Measurements from ENCODE around the gene ACVR2A.

ACVR2A gene

DNA sequence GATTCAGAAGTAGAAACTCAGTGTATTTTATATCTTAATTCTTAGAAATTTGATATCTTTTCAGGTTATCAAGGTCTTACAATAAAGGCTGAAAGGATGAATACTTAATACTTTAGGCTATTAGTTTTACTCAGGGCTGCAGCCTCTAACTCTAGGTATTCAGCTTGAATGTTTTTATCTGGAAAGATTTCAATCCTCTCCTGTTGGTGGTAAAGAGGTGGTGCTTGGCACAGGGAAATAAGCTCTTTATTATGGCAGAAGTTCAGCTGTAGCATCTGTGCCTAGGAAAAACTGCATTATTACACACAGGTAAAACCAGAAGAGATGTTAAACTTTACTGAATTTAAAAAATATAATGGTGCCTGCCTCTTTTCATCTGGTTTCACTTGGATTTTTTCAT is 11.1 kb downstream of the ACVR2A start:
- no peak for DNase-seq

DNA sequence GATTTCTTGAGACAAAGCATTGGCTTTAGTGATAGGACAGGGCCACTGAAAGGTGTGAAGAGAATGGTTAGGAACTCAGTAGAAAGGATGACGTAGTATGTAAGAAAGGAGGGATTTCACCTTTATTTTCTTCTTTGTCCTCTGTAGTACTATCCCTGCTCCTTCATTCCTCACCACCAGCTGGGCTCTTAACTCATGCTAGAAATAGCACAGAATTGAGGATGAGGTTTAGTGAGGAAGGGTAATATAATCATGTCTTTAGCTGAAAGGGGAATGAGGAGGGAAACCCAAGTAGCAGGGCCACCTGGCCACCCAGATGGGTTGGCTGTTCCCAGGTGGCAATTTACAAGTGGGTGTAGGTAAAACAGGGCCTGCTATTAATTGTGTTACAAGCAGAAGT is 15.2 kb downstream of the ACVR2A start:
- DNase-seq: no peak

DNA sequence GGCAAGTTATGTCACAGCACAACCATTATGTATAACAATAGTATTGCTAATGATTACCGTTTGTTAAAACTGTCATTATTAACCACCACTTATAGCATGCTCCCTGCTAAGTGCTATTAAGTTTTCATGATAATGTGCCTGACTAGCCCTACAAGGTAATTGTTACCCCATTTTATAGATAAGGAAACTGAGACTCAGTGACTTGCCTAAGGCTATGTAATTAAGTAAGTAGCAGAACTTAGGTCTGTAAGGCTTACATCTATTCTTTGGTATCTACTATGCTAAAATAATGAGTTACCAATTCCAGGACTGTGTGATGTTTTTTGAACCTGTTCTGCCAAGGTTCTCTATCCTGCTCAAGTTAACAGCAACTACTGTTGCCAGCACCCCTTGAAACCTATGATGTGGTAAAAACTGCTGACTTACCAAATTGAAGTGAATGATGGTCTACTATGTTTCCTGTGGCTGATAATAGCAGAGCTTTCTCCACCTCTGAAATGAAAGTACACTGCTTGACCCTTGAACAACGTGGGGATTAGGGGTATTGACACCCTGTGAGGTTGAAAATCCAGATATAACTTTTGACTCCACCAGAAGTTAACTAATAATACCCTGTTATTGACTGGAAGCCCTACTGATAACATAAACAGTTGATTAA is 18.2 kb downstream of the ACVR2A start:
- no peak for DNase-seq

DNA sequence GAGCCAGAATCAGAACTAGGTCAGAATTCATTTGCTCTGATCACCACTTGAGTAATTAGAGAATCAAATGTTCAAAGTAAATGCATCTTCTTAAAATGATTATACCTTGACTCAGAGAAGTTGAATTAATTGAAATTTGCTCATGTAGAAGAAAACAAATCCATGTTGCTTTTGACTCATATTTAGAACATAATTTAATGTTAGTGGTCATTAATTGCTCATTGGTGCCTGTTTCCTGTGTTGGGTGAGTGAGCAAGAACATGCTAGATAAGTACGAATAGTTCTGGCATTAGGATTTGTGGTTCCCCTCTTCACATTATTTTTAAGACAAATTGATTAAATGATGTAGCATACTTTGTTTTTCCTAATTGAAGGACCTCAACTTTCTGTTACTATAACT is 19.0 kb downstream of the ACVR2A start:
- DNase-seq: no peak

DNA sequence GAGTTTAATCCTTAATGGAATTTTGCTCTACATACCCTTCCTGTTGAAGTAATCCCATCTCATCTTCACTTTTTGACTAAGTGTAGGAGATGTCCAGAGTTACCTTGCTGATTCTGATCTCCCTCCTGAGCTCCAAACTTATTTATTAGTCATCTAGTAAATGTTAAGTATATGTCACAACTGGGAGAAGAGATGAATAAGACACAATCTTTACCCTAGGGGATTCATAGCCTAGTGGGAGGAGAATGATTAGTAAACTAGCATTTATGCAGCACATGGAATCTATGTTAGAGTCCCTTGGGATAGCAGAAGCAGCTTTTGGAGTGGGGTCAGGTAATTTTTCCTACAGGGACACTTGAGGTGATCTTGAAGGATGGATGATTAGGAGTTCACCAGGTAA is 20.7 kb downstream of the ACVR2A start:
- no peak for DNase-seq

DNA sequence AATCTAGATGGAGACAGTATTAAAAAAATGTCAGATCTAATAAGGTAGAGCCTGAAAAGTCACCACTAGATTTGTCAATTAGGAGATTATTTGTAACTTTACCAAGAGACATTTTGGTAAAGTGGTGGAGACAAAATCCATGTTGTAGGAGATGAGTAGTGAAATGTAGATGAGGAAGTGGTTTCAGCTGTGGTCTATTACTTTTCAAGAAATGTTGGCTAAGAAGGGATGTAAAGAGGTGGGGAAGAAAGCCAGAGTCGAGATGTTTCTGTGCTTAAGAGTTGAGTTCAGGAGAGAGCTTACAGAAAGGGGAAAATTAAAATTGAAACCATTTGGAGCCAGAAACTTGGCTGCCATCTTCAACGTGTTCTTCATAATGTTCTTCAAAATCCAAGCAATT is 22.2 kb downstream of the ACVR2A start:
- no peak for DNase-seq

DNA sequence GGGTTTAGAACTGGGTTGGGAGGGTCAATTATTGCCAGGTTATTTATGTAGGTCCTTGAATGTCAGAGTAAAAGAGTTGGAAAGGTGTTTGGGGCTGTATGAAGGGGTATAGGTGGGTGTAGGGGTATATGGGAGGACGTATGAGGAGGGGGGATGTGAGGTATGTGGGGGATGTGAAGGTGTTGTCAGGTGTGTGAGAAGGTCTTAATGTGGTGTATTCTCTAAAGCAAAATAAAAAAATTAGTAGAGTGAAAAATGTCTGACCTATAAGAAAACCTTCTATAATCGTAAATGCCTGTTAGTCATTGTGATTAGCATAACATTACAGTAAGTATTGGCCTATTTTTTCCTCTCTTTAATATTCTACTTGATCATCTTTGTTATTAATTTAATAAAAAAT is 25.1 kb downstream of the ACVR2A start:
- no peak for DNase-seq

DNA sequence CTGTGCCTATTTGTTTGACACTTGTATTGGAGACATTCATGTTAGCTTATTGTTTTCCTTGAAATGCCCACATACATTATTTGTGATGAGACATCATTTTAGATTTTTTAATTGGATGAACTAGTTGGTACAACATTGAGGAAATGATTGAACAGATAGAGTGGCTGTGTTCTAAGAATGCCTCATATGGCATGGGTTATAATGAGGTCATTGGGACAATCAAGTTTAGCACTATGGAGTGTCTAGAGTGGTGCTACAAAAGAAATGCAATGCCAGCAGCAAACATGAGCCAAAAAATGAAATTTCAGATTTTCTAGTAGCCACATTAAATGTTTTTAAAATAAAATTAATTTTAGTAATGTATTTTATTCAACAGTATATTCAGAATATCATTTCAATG is 28.1 kb downstream of the ACVR2A start:
- no peak for DNase-seq

DNA sequence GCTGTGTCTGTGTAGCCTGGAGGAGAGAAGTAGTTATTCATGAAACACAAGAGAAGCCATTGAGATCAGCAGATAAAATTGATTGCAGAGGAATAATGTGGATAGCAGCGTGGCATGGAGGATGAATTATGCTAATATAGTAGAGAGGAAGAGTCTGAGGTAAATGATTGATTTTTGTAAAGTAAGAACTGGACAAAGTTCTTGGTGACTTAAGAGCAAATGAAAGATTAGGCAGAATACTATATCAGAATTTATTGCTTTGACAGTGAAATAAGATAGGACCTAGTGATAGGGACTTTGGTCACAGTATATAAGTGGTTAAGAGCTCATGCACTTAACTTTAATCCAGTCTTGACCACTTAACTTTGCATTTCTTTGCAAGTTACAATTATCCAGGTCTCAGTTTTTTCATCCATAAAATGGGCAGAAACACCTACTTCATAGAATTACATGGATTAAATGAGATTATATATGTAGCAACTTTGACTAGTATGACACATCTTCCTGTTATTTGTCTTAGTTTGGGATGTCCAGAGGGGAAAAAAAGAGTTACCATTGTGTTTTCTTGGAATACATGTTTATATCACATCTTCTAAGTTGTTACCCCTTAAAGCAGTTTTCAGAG is 29.1 kb downstream of the ACVR2A start:
- DNase-seq: no peak

DNA sequence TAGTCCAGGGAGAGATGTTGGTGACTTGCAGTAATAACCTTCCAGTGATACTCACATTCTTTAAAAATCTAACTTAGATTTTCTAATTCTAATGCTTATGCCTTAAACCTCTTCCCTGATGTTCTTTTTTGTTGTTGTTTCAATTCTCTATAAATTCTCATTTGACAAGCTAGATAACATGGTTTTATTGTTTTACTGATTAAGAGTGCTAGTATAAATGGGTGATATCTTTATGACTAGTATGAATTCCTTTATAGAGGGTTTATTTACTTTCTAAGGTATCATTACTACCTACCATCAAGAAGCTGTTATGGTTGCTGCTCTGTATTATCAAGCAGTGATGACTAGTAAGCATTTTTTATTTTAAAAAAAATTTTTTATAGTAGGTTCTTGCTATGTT is 35.0 kb downstream of the ACVR2A start:
- DNase-seq: no peak

DNA sequence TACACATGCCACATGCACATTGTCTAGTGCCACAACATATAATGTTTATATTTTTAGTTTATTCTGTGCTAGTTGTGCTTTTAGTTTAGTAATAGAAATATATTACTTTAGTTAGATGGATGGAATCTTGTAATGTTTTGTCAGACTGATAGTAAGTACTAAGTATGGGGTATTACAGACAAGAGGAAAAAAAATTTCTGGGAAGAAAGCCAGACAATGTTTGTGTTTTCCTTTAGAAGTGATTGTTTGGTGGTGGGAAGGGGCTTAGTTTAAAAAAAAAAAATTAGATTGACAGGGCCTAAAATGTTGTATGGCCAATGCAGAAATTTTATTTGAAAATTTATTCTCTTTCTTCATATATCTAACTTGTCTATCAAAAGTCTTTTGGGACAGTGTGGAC is 37.8 kb downstream of the ACVR2A start:
- DNase-seq: no peak

DNA sequence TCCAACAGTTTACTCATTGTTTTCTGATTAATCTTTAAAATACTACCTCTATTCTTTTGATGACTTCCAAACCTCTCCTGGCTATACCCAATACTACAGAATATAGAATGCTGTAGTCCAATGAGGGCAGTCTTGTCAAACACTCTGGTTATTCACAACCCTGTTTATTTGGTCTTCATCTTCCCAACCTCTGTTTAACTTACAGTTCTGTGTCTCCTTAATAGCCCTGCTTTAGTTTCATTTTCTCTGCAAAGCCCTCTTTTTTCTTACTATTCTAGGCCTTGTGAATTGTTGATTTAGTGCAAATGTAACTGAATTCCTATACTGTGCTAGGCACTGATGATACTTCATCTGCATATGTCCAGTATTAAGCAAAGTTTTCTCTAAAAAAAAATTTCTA is 40.0 kb downstream of the ACVR2A start:
- DNase-seq: no peak

DNA sequence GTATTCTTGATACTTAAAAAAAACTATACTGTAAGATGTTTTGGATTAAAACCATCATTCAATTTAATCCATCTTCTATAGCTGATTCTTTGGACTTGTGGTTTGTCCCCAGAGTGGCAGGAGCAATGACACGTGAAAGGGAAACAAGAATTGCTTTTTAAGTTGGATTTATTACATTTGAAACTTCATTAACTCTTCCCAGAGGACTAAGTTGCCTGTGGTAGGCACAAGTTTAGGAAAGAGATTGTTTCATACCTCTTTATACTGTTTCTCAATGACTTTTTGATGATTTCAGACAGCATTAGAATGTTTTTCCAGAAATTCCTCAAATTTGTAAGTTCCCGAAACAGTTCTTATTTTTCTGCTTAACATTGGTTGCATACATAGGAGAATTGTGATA is 41.3 kb downstream of the ACVR2A start:
- DNase-seq: no peak

DNA sequence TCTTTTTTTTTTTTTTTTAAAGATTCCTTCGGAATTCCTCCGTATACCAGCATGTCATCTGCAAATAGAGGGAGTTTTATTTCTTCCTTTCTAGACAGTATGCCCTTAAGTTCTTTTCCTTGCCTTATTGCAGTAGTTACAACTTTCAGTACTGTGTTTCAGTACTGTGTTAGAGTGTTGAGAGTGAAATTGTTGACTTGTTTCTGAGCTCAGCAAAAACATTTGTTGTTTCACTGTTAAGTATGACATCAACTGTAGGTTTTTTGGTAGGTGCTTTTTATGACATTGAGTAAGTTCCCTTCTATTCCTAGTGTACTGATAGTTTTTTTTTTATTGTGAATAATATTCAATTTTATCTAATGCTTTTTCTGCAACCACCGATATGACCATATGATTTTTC is 43.9 kb downstream of the ACVR2A start:
- no peak for DNase-seq

DNA sequence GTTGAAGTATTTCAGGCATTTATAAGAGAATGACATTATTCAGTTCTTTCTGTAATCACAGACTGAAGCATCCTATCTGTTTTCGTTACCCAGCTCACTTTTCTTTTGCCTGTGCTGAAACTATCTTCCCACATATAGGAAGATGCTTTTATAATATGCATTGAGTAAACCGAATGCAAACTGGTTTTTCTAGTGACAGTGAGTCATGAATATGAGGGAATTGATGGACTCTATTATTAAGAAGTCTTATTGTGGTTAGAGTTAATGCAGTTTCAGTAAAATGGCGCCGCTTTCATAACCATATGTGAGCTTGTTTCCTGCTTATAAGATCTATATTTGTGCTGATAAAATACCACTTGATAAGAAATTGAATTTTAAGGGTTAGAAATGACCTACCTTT is 59.2 kb downstream of the ACVR2A start:
- DNase-seq: no peak

DNA sequence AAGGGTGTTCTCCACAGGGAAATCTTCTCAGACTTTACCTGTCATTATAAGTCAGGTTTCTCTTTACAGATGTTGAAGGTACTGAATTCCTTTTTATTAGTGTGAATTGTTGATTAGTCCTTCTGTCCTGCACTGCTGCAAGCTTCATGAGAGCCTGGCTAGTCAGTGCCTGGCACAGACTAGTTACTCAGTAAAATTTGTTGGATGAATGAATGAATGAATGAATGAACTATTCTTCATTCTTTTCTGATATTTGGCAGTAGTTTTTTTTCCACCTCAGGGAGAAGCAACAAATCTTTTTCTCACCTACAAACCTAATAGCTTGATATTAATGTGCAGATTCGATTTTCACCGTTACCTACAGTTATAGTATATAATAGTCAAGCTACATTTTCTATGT is 64.3 kb downstream of the ACVR2A start:
- DNase-seq: no peak

DNA sequence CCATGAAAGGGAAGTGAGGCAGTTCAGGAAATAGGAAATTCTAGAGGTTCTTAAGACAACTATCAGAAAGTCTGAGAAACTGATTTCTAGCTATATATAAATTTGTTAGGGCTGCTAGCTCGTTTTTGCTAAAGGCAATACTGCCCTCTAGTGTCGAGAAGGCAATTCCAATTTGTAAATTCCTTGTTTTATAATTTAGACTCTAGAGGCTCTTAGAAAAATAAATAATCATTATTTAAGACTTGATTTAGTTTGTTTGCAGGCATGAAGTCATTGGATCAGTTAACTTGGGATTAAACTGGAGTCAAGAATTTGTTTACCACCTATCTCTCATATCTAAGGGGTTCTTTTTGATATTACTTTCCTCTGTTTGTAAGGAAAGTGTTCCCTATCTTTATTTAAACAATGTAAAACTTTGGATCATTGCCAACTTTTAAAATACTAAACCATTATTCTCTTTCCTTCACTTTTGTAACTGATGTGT is 66.2 kb downstream of the ACVR2A start:
- no peak for DNase-seq

DNA sequence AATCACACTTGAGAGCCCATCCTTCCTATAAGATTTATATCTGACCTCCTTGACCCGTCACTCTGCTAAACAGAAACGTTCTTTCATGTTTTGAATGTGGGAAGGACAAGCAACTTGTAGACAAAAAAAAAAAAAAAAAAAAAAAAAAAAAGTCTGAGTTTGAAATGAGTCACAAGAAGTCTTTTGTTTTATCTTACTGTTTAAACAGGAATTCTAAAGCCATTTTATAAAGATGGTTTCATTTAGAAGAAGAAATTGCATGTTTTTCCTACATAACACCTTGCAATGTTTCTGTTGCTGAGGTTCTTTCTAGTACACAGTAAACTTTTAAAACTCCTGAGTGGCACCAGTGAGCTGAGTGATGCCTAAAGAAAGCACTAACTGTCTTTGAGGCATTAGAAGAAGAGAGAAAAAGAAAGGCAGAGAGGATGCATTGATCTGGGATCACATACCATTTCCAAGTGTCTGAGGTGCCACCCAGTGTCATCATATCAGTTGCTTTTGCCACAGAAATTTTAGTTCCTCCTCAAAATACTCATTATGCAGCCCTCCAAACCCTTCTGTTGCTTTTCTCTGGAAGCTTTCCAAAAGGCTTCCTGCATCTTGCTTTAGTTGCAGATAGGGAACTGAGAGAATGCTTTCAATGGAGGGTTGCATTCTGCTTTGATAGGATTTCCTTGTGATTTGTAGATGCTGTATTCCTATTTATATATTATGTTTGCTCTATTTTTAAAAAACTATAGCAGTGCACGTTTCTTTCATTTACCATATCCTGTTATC is 69.1 kb downstream of the ACVR2A start:
- DNase-seq: no peak

DNA sequence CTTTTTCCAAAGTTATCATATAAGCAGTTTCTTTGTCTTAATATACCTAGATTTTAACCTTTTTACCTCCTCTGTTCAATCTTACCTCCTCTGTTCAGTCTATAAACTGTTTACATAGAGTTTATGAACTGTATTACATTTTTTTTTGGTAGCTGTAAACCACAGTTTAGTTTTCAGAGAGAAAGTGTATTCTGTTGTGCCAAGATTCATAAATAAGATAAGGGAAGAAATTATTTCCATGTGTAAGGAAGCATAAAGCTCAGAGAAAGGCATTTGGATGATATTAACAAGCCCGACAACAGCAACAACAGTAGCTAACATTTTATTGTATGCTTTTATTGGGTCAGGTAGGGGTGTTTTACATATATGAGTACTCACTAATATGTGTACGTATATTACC is 71.2 kb downstream of the ACVR2A start:
- DNase-seq: no peak

DNA sequence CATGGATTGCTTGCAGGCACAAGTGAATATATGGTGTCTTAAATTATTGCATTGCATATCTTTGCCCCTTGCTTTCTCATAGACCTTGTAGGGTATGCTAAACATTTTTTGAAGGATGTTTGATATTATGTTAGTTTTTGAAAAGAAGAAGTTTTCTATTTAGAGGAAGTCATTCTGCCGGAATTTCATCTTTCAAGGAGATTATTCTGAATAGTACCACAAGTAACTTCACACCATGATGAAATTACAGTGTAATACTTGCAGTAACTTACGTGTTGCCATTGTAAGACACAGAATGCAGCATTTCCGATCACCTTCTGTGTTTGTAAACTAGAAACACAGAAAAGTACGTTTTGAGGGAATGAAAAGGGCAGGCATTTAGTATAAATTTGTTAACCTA is 71.9 kb downstream of the ACVR2A start:
- DNase-seq: no peak

DNA sequence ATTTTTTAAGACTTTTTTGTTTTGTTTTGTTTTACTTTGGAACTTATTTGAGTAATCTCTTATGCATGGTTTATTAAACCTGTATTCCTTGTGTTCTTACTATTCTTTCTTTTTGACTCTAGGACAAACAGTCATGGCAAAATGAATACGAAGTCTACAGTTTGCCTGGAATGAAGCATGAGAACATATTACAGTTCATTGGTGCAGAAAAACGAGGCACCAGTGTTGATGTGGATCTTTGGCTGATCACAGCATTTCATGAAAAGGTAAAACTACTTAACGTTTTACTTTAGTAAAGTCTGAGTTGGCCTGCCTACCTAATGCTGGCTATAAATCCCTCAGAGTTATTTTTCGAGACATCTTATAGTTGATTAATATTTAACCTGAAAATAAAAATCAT is 72.3 kb downstream of the ACVR2A start:
- no peak for DNase-seq

DNA sequence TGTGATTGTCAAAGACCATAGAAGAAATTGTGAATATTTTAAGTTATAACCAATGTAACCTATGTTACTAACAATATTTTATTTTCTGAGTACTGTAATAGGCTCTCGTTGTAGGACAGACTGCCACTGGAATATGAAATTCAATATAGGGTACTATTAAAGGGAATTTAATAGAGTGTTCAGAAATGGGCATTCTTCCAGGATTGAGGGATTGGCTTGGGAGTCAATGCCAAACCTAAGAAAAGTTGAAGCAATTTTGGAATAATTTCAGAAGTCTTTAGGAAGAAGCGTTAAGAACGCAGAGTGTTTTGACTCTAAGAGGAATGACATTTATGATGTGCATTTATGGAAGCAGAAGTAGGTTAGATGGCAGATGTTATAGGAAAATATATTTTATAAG is 79.0 kb downstream of the ACVR2A start:
- no peak for DNase-seq

DNA sequence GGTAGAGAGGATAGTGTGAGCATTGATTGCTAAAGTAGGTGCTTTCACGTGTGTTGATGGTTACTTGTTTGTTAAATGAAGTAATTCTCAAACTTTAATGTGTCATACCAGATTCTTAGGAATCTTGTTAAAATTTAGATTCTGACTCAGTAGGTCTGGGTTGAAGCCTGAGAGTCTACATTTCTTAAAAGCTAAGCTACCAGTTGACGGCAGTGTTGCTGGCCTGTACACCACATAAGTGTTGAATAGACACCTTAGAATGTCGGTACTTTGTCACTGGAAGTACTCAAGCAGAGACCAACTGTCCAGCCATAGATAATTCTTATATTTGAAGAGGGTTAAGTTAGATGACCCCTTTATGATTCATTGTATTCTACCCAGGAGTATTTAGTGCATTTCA is 79.8 kb downstream of the ACVR2A start:
- no peak for DNase-seq

DNA sequence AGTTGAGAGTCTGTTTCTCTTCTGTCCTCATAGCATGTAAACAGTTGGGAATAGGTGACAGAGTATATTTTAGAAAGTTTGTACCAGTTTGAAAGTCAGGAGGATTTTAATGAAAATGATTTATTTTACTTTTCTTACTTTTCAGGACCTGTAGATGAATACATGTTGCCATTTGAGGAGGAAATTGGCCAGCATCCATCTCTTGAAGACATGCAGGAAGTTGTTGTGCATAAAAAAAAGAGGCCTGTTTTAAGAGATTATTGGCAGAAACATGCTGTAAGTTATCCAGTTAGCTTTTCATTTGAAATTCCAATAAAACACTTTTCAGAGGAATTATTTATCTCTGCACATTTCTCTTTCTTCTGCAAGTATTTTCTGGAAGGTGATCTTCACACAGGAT is 81.1 kb downstream of the ACVR2A start:
- DNase-seq: no peak

Measured in activated CD4-positive, alpha-beta T cell treated with anti-CD3 and anti-CD28 coated beads for 1 hour (primary cell).